ENCODE measurements around the gene SNAP25.

DNA sequence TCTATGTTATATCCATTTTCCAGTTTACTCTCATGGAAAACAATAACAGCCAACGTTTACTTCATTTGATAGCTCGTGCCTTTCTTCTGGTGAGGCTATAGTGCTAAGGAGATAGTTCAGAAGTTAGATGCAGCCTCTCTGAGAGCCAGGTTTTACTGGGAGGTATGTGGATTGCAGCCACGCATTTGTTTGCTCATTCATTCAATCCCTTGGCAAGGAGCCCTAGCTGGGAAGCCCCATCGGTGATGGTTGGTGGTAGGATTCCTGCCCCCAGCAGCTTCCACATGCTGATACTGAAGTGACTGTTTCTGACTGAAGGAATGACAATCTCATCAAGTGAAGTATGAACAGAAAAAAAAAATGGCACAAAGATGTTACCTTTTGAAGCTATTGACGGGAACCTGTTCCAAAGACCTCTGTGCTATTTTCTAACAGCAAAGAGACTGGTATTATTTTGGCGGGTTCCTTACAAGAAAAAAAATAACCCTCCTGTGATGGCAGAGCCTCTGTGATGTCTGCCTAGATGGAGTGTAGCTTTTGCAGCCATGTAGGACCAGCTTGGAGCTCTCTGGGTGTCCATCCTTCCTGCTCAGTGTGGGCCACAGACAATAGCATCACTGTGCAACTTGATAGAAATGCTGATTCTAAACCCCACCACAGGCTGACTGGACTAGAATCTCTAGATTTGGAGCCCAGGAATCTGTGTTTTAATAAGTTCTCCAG lies 30.6 kb downstream of the SNAP25 start:
- TF ChIP-seq CTCF (IDR thresholded peaks at IDR 0.05) (no peak), POLR2A (IDR thresholded peaks at IDR 0.05) (no peak)
